GM12873 (cell line): ENCODE results near the gene TP53TG5.

Experiments
- TF ChIP-seq, protein P1 (sequence below): IDR thresholded peaks from 2 replicates; pipeline ENCODE4 v1.5.1; 2012; ENCODE audit warnings: low read depth, mild to moderate bottlenecking, moderate library complexity, low read length, control low read depth; ENCODE audit not compliant: insufficient read depth; ENCODE audit errors: missing control alignments

The TP53TG5 gene

DNA sequence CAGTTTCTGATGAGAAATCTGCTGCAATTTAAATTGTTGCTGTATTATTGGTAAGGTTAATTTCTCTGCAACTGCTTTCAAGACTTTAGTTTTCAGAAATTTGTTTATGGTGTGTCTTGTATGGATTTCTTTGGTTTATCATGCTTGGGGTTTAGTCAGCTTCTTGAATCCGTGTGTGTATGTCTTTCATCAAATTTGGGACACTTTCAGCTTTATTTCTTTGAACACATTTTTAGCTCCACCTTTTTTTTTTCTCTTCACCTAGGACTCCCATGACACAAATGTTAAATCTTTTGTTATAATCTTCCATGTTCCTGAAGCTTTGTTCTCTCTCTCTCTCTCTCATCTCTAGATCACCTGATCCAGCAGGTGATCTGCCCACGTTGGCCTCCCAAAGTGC lies 13.4 kb upstream of the TP53TG5 start:
- TF ChIP-seq, protein P1, sequence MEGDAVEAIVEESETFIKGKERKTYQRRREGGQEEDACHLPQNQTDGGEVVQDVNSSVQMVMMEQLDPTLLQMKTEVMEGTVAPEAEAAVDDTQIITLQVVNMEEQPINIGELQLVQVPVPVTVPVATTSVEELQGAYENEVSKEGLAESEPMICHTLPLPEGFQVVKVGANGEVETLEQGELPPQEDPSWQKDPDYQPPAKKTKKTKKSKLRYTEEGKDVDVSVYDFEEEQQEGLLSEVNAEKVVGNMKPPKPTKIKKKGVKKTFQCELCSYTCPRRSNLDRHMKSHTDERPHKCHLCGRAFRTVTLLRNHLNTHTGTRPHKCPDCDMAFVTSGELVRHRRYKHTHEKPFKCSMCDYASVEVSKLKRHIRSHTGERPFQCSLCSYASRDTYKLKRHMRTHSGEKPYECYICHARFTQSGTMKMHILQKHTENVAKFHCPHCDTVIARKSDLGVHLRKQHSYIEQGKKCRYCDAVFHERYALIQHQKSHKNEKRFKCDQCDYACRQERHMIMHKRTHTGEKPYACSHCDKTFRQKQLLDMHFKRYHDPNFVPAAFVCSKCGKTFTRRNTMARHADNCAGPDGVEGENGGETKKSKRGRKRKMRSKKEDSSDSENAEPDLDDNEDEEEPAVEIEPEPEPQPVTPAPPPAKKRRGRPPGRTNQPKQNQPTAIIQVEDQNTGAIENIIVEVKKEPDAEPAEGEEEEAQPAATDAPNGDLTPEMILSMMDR: no peak

DNA sequence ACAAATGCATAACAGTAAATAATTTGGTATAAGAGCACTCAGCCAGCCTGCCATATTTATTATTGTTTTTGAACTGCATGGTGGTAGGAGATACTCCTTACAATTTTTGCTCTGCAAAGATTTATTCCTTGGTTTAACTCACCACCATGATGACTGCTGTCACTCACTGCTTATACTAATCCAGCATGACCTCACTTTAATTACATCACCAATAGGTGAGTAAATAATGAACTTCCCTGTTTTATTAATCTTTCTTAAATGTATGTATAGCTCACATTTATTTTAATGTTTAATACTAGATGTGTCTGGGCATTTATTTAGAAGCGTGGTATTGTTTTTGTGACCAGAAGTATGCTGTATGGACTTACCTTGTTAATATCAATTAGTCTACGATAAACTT lies 12.8 kb upstream of the TP53TG5 start:
- TF ChIP-seq, protein P1: no peak

DNA sequence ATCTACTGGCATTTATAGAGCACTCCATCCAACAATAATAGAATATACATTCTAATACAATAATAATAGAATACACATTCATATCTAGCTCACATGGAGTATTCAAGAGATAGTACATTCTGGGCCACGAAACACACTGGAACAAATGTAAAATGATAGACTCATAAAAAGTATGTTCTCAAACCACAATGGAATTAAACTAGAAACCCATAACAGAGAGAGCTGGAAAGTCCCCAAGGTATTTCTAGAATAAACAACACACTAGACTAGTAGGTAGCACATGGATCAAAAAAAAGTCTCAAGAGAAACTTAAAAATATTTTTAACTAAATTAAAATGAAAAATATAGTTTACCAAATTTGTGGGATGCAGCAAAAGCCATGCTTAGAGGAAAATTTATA lies 9.1 kb upstream of the TP53TG5 start:
- TF ChIP-seq, protein P1: no peak

DNA sequence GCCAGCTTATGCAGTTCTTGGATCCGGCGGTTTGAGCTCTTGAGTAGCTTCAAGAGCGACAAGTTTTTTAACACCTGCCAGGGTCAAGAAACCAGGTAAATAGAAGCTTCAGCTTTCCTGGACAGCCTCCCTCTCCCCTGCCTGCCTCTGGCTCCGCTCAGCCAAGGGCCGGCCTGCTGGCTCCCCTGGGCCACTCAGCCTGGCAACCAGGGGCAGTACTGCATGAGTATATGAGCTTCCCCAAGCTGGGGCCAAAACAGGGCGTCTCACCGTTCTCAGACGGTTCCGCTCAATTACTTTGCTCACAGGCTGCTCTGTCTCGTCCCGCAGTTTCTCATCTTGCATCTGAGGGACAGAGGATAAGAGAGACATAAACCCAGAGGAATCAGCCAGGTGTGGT lies 856 bp downstream of the TP53TG5 start:
- TF ChIP-seq, protein P1: no peak

DNA sequence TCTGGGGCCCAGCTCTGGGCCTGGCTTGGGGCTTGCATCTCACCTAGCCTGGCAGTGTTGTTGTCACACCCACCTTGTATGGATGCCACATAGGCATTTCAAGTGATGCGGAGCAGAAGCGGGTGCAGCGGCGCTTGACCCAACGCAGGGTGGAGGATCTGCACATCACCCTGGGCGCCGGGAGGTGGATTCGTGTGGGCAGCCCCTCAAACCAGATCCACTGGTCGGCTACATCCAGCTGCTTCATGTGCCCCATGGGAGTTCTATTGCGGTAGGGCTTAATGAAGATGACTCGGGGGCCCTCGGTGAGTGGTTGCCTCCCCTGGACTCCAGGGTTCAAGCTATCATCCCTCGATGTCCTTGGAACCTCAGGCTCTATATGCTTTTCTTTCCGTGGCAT lies 3.2 kb downstream of the TP53TG5 start:
- TF ChIP-seq, protein P1: no peak

DNA sequence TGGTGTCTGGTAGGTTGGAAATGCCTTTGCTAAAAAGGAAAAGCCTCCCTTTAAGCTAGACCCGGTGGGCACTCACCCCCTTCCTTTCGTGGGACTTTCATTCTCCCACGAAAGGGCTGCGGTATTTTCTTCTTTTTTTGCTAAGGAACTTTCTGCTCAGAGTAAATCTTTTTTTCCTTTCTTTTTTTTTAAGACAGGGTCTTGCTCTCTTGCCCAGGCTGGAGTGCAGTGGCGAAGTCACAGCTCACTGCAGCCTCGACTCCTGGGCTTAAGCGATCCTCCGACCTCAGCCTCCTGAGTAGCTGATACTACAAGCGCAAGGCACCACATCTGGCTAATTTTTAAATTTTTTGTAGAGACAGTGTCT lies 4.0 kb downstream of the TP53TG5 start:
- TF ChIP-seq, protein P1: no peak

DNA sequence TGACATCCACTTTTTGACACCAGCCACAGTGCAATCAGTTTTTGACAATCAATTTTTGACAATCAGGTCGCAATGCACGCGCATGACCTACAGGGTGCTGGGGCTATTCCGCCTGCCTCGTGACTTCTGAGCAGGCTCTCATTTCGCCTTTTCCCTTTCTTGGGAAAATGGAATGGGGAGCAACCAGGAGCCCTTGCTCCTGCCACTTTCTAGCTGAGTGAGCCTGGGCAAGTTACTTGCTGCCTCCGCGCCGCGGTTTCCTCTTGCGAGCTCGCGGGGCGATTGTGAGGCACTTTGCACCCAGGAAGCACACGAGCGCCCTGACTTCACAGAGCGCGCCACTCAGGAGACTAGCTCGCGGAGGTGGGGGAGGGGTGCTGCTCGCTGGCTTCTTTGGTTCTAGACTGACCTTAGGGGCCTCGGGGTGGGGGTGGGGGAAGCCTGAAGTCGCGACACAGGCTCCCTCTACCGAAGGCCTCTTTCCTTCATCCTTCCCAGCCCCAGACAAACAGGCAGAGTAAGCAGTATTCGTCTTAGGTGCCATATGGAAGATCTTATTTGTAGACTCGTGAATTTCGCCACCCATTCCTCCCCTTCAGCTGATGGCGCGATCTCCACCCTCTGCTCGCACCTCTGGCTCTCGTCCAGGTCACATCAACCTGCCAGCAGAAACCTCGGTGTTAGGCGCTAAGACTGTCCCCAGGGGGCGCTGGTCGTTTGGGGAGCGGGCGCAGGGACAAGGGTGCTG lies 4.6 kb downstream of the TP53TG5 start:
- TF ChIP-seq, protein P1: peak; percentile 93
